Stimulated activated naive CD4-positive, alpha-beta T cell treated with Interleukin-2 at 50 U/mL for 16 hours (primary cell): Measurements from ENCODE around the gene CARMIL1.

ENCODE experiments used
- DNase-seq: peaks from one replicate; lab custom pipeline; 2025; lab: John Stamatoyannopoulos, UW

The CARMIL1 gene

DNA sequence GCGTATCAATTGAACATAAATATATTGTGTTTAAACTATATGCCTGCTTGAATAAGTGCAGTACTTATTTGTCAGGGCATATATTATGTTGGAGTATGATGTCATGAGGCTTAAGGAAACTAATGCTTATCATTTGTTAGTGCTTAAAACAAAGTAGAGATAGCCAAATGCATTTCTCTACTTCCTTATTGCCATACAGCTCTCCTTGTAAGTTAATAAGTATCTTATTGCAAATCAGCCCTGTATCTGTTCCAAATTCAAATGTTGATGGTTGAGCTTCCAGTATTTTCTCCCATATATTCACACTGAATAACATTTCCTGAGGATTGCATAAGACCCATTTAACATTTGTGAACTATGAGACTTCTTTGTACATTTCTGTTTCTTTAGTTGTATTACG, 57.8 kb downstream of the CARMIL1 start:
- no peak for DNase-seq

DNA sequence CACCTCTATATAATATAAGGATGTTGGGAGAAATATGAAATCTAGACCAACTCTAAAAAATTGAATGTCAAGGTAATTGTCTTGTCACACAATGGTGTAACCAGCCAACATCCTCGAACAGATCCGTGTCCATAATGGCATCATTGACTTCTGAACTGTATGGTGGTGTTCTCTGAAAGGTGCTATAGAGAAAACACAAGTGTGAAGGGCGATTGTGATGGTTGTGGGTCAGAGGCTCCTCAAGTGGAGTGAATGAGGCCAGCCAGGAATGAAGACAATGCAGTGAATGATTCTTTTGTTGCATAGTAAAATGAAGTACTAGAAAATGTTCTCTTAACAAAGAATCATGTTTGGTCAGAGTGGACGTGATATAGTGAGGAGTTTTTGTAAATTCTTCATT, 58.3 kb downstream of the CARMIL1 start:
- no peak for DNase-seq

DNA sequence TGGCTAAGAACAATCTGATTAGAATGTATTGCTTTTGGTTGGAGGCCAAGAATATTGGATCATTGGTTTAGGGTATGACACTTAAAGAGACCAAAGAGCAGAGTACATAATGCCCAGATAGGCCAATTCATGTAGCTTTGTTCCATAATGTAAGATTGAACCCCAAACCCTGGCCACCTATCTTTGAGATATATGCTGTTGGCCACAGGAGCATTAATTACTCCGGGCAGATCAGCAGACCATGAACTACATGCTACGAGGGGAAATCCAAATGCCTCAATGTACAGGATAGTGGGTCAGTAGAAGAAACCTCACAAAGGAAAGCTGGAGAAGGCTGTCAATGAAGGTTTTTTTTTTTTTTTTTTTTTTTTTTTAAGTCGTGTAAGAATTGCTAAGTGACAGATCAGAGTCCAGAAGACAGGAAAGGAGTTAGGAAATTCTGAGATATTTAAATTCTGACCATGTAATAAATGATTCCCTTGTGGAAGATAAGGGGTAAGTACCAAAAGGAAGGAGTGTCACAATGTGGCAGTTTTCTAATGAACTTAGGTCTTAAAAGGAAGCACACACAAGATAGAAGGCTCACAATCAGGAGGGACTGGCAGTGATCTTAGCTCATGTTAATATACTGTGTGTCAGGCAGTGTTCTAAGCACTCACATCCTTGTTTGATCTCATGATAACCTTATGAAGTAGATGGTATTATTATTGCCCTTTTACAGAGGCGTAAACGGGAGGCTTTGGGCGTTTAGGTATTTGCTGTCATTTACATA, 61.4 kb downstream of the CARMIL1 start:
- DNase-seq: no peak

DNA sequence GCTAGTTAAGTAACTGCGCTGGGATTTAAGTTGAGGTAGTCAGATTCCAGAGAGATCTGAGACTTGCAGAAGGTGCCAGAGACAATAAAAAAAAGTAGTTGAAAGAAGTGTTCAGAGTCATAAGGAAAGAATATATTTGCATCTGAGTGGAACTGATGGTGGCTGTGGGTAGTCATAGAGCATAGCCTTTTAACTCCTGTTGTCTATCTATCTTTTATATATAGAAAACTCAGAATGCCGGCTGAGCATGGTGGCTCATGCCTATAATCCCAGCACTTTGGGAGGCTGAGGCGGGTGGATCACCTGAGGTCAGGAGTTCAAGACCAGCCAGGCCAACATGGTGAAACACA, 62.0 kb downstream of the CARMIL1 start:
- no peak for DNase-seq

DNA sequence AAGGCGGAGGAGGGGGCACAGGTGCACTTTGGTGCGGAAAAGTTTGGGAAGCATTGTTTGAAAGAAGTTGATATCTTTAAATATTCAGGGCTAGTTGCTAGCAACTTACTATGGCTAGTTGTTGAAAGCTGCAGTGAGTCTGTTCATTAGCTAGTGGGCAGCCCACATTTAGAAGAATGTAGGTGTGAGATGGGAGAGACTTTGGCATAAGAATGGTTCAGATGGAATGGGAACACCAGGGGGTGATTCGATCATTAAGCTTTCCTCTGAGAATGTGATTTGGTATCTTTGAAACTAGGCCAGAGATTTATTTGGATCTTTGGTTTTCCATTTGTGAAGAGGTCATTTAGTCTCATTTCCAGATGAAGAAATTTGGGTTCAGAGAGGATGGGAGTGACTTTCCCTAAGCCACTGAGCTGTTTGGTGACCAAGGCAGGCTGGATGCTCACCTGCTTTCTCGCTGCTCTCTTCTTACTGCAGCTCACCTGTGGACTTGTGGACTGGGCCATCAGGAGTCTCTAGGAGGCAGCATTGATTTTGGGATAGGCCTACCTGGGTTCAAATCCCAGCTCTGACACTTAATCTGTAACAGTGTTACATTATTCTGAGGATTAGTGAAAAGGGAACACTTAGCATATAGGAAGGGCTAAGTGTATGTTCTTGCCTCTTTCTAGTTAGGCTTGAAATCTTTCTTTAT, 62.9 kb downstream of the CARMIL1 start:
- no peak for DNase-seq

GRCh38 chr6:25342802-25343201, 63.6 kb downstream of the CARMIL1 start:
- DNase-seq: no peak

GRCh38 chr6:25343984-25344383, 64.8 kb downstream of the CARMIL1 start:
- DNase-seq: no peak

- no peak for DNase-seq
Measured at GRCh38 chr6:25344827-25345226, 65.7 kb downstream of the CARMIL1 start.

DNA sequence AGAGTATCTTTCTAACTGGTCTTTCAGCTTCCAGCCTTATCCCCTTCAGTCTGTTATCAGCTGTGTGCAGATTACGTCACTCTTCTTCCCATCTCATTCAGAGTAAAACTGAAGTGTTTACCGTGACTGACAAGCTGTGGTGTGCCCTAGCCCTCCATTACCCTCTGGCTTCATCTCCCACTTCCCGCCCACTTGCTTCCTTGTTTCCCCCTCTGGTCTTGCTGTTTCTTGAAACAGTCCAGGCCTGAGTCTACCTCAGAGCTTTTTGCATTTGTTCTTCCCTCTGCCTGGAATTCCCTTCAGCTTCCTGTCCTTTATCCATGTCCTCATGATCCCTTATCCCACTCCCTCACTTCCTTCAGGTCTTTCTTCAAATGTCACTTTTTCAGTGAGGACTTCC, 66.9 kb downstream of the CARMIL1 start:
- DNase-seq: no peak

- no peak for DNase-seq
Measured at GRCh38 chr6:25350573-25350972, 71.4 kb downstream of the CARMIL1 start.

DNA sequence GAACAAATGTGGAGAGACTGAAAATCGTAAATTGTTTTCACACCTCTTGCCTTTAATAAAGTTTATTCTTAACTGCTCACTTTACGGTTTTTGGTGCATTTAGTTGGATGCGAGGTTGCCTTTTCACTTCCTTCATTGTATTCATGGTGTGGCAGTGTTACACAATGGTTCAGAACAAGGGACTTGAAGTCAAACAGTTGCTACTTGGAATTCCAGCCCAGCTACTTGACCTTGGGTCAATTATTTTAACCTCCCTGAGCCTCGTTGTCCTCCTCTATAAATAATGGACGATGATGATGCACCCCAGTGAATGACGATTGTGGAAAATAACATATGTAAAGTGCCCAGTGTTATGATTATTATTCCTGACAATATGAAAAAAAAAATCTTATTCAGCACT, 72.3 kb downstream of the CARMIL1 start:
- no peak for DNase-seq

DNA sequence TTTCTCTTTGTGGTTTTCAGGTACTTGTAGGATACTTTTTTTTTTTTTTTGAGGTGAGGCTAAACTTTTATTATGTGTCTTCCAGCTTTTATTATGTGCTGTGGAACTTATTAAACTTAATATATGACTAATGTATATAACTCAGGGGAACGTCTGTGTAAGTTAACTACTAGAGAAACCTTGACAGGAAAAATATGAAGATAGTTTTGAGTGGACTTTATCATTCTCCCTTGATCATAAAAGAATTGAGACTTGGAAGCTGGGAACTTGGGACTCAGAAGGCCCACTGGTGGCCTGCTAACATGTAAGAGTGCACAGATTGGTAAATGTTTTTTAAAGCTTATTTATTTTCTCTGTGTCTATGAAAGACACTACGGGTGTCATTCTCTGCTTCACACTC, 73.1 kb downstream of the CARMIL1 start:
- DNase-seq: no peak

- DNase-seq: no peak
Measured at GRCh38 chr6:25354078-25354932, 75.1 kb downstream of the CARMIL1 start.

GRCh38 chr6:25359191-25359861, 80.2 kb downstream of the CARMIL1 start:
- DNase-seq: no peak

DNA sequence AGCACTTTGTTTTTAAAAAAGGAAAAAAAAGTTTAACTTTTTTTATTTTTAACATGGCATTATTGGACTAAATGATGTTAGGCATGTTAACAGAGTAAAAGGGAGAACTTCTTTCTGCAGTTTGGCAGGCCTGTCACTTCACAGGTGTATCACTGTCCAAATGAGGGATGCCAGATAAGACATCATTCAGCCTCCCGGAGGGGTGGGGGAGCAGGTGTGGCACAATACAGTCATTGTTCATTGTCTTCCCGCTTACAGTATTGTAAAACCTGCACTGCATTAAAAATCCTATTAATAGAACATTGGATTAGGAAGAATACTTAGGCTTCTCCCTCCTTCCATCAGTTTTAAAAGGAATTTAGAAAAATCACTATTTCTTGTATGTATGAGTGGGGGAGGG, 80.7 kb downstream of the CARMIL1 start:
- DNase-seq: no peak

DNA sequence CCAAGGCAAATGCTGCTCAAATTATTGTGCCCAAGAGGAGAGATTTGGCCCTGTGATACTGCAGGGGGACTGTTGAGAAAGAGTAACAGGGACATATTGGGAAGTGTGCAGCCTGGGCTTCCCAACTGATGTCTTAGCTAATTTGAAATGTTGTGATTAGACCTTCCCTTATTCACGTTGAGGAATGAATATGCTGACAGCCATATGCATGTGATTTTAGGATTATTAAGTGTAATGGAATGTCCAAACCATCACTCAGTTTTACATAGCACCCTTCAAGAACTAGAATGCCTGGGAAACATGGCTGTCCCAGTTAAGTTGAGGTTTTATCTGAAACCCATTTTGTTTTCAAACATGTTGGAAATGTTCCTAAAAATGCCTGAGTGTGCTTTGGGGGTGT, 81.4 kb downstream of the CARMIL1 start:
- DNase-seq: no peak

GRCh38 chr6:25363427-25363826, 84.3 kb downstream of the CARMIL1 start:
- no peak for DNase-seq

- no peak for DNase-seq
Measured at GRCh38 chr6:25365154-25365553, 86.0 kb downstream of the CARMIL1 start.

- DNase-seq: no peak
Measured at GRCh38 chr6:25366903-25367545, 87.8 kb downstream of the CARMIL1 start.

GRCh38 chr6:25369036-25369432, 89.9 kb downstream of the CARMIL1 start:
- no peak for DNase-seq

DNA sequence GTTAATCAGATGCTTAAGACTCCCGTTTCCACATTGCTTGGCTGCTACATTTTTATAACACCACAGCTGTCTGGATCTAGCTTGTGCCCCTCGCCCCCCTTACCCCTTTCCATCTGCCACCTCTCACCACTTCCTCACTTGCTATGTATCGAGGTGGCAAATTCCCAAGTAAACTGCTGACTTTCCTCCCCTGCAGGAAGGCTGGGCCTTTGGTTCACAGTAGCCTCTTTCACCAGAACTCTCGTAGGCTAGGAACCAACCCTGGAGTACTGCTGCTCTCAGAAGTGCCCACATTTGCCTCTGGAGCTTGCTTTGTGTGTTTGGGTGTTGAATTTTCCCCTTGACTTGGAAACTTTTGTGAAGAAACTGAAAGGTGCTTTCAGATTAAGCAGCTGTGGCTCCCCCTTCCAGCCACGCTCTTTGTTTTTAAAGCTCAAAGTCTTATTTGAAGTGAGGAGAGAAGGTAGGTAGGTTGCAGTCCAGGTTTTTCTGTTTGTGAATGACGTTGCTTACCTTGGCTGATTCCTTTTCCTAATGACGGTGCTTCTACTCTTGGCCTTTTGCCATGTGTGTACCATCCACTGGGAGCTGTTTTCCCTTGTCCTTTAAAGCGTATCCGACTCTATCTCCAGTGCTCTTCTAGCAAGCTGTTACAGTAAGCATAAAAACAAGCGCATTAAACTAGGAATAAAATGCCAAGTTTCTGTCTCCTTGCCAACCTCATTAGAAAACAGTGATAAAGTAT, 90.4 kb downstream of the CARMIL1 start:
- no peak for DNase-seq
